Ramos (cell line): ENCODE measurements around the gene SLC17A5.
"Not testable (repeated sequence)": the region's sequence is repeated elsewhere in the genome, so short reads cannot be mapped to it uniquely, and the experiment has no call there.

ENCODE experiments used
- in situ Hi-C: fragments of 300-500 bp; cut with MboI; formaldehyde crosslinking; loops from one replicate; pipeline ENCODE4 v1.14.3; 2022; ENCODE audit warnings: low sequenced_read_pairs; ENCODE audit not compliant: unreplicated experiment

SLC17A5 gene

GRCh38 chr6:73571218-73572181 lies 82.3 kb downstream of the SLC17A5 start:
- in situ Hi-C loops, result not testable (repeated sequence)

DNA sequence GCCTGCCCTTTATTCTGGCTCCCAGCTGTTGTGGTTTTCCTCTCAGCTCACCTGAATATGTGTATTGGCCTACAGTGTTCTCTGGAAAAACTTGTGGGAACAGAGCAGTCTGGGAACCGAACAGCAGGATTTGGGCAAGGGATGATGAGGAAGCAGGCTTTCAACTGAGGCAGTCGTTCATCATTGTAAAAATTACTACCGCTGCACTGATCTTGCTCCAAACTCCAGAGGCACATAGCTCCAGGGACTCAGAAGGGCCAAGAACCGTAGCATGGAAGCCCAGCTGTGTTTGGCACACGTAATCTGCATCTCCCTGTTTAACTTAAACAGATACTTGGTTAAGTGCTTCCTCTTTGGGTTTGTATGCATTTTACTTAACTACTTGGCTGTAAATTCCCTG lies 84.7 kb downstream of the SLC17A5 start:
- in situ Hi-C loops, result no loop called here

GRCh38 chr6:73566954-73567591 lies 86.7 kb downstream of the SLC17A5 start:
- in situ Hi-C loops, result no loop called here

DNA sequence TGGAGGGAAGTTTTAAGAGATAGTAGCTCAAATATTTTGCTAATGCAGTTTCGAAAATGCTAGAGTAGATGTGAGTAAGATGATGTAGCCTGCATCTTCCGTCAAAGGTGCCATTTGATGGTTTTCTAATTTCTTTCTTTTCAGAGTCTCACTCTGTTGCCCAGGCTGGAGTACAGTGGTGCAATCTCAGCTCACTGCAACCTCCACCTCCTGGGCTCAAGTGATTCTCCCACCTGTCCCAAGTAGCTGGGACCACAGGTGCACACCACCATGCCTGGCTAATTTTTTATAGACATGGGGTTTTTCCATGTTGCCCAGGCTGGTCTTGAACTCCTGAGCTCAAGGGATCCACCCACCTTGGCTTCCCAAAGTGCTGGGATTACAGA lies 87.3 kb downstream of the SLC17A5 start:
- in situ Hi-C loops, result not testable (repeated sequence)

- in situ Hi-C loops, result no loop called here
Observed at GRCh38 chr6:73565767-73566485, 87.9 kb downstream of the SLC17A5 start.

DNA sequence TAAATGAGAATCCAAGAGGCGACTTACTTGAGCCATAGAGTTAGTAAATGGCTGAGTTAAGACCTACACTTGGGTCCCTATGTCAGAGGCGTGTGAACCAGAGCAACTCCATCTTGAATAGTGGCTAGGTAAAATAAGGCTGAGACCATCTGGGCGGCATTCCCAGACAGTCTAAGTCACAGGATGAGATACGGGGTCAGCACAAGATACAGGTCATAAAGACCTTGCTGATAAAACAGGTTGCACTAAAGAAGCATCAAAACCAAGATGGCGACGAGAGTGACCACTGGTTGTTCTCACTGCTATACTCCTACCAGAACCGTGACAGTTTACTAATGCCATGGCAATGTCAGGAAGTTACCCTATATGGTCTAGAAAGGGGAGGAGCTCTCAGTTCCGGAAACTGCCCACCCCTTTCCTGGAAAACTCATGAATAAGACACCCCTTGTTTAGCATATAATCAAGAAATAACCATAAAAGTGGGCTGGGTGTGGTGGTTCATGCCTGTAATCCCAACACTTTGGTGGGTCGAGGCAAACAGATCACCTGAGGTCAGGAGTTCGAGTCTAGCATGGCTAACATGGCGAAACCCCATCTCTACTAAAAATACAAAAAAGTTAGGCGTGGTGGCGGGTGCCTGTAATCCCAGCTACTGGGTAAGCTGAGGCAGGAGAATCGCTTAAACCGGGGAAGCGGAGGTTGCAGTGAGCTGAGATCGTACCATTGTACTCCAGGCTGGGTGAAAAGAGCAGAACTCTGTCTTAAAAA lies 89.0 kb downstream of the SLC17A5 start:
- in situ Hi-C loops, result no loop called here

- in situ Hi-C loops, result no loop called here
Observed at GRCh38 chr6:73562558-73562957, 91.2 kb downstream of the SLC17A5 start.

DNA sequence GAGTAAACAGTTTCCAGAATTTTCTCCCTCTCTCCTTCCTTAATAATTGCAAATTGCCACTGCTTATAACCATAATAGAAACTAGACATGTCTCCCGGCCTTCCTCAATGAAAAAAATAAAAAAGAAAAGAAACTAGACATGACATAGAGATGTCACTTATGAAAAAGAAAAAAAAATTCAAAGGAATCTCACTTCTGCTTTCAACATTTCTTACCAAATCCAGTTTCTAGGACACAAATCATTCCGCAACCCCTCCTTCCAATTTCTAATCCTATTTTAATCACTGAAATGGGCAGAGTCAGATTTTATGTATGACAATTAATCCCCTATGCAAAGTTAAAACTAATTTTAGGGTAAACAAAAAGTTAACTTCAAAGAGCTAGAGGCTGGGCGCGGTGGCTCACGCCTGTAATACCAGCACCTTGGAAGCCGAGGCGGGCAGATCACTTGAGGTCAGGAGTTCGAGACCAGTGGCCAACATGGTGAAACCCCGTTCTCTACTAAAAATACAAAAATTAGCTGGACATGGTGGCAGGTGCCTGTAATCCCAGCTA lies 92.9 kb downstream of the SLC17A5 start:
- in situ Hi-C loops, result no loop called here

DNA sequence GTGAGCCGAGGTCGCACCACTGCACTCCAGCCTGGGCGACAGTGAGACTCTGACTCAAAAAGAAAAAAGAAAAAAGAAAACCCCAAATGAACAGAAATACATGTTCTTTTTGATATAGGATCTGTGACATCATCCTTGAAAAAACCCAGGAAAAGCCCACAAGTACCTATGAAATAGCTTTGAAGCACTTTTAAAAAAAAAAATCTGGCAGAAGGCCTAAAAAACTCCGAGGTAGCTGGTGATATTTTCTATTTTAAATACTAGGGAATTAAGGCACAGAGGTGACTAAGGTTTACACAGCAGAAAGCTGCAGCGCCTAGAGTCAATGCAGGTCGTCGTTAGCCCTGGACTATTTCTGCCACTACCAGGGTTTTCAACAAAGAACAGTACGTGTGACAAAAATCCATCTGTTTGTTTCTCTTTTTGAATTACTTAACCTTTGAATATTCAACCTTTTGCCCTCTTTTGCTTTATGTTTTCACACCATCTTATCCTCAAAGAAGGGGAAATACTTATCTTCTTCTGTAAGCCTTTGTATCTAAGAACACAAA lies 93.5 kb downstream of the SLC17A5 start:
- in situ Hi-C loops, result no loop called here

DNA sequence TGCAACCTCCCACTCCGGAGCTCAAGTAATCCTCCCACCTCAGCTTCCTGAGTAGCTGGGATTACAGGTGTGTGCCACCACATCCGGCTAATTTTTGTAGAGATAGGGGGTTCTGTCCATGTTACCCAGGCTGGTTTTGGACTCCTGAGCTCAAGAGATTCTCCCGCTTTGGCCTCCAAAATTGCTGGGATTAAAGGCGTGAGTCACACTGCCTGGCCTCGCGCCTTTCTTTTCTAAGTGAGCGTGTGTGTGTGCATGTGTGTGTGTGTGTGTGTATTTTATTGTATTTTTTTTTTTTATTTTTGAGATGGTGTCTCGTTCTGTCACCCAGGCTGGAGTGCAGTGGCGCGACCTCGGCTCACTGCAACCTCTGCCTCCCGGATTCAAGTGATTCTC lies 94.4 kb downstream of the SLC17A5 start:
- in situ Hi-C loops, result not testable (repeated sequence)

- in situ Hi-C loops, result no loop called here
Observed at GRCh38 chr6:73558624-73559398, 95.0 kb downstream of the SLC17A5 start.

GRCh38 chr6:73556836-73557235 lies 97.0 kb downstream of the SLC17A5 start:
- in situ Hi-C loops, result no loop called here

GRCh38 chr6:73555380-73555949 lies 98.3 kb downstream of the SLC17A5 start:
- in situ Hi-C loops, result not testable (repeated sequence)

- in situ Hi-C loops, result not testable (repeated sequence)
Observed at GRCh38 chr6:73551115-73551514, 102.7 kb downstream of the SLC17A5 start.

DNA sequence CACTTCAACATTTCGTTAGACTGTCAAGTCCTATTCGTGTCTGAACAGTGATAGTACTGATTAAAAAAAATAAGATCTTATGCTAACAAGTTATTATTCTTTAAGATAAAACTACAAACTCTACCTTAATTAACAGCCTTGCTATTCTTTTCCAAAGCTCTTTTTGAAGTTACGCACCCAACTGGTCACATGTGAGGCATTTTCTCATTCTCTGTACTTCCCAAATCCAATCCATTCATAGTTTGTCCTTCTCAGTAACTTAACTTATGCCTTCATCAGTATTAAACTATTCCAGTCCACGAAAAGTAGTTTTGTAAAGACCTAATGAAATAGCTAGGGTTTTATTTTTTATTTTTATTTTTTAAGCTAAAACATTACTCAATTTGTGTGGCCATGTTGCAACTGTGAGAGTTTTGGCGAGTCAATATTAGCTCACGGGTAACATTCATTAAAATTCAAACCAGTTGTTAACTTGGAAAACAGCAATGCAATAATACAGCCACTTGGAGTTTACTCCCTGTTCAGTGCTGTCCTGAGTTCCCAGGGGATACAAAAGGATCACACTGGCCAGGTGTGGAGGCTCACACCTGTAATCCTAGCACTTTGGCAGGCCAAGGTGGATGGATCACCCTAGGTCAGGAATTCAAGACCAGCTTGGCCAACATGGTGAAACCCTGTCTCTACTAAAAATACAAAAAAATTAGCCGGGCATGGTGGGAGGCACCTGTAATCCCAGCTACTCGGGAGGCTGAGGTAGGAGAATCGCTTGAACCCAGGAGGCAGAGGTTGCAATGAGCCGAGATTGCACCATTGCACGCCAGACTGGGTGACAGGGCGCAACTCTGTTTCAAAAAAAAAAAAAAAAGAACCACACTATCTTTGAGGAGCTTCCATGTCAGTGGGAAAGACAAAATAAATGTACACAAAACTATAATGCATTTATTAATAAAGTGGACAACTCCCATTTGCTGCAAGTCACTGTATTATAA lies 105.0 kb downstream of the SLC17A5 start:
- in situ Hi-C loops, result no loop called here

DNA sequence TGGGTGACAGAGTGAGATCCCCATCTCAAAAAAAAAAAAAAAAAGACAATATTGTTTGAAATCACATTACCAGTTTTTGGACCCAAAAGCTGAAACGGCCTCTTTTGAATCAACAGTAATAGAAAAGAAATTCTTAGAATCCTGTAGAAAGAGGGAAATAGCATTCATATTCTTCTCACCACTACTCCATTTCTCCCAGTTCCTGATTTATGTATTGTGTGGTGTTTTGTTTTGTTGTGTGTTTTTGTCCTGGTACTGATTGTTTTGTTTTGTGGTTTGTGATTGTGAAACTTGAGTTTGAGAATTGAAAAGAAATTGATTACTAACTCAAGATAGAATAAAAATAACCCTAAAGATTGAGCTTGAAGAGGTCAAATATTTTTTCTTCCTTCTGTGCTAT lies 106.8 kb downstream of the SLC17A5 start:
- in situ Hi-C loops, result no loop called here
